Panc1 (cell line): ENCODE results near the gene FUCA2. TPM values are rescaled to one million over a fixed set of nuclear protein-coding genes. Genes with fewer than 3 reads are reported as not detected.

Source experiments
- ATAC-seq: fragments of 200-7000 bp; cut with Tn5 transposase; 2 replicates; pipeline ENCODE4 v1.9.1; 2020; ENCODE audit warnings: mild to moderate bottlenecking, moderate library complexity
- BruUV-seq: library from RNA; stranded (reverse); fragments of 400-500 nt; replicated peaks from 2 replicates; lab custom pipeline; 2021; lab: Mats Ljungman, UMichigan
- CTCF ChIA-PET: fragments of 300-600 bp; sonication (Branson Sonifier 250); formaldehyde crosslinking; loops from one replicate; lab custom pipeline; 2022; ENCODE audit warnings: antibody characterized with exemption; lab: Charles Lee
- POLR2A ChIA-PET: fragments of 300-600 bp; sonication (Branson Sonifier 250); formaldehyde crosslinking; loops from one replicate; lab custom pipeline; 2022; ENCODE audit warnings: antibody characterized with exemption; lab: Charles Lee
- DNase-seq: peaks from one replicate; pipeline ENCODE4 v3.0.0-alpha.2; 2010; ENCODE audit warnings: low read depth, low spot score
- H3K27ac ChIP-seq: 2 replicates; pipeline ENCODE4 v1.5.1; 2011; ENCODE audit warnings: mild to moderate bottlenecking, low read length, inconsistent platforms
- H3K27me3 ChIP-seq: fragments of 200-500 bp; sonication (Bioruptor generic); 2 replicates; pipeline ENCODE4 v1.6.0; 2014; ENCODE audit warnings: low read length, inconsistent platforms; ENCODE audit not compliant: control insufficient read depth, insufficient read depth
- H3K36me3 ChIP-seq: fragments of 200-500 bp; sonication (Bioruptor generic); 2 replicates; pipeline ENCODE4 v1.5.1; 2014; ENCODE audit warnings: inconsistent platforms, mild to moderate bottlenecking, low read length, moderate library complexity; ENCODE audit not compliant: control insufficient read depth, insufficient read depth
- H3K4me1 ChIP-seq: 2 replicates; pipeline ENCODE4 v1.5.1; 2011; ENCODE audit warnings: inconsistent platforms, mild to moderate bottlenecking, low read length, moderate library complexity; ENCODE audit not compliant: control insufficient read depth, insufficient read depth
- H3K4me3 ChIP-seq, 2 experiments: 2 replicates each; pipeline ENCODE4 v1.5.1; 2011 to 2012; ENCODE audit warnings: low read depth in 2 of 2, low read length in 2 of 2, mild to moderate bottlenecking in 2 of 2, inconsistent platforms in 1 of 2, moderate library complexity in 1 of 2
- H3K9me3 ChIP-seq: fragments of 200-500 bp; sonication (Bioruptor generic); 2 replicates; pipeline ENCODE4 v1.5.1; 2014; ENCODE audit warnings: low read depth, mild to moderate bottlenecking, inconsistent platforms, low read length, moderate library complexity; ENCODE audit not compliant: control insufficient read depth, insufficient read depth
- POLR2AphosphoS5 ChIP-seq: IDR thresholded peaks from 2 replicates; pipeline ENCODE4 v1.6.1; 2012; ENCODE audit warnings: mild to moderate bottlenecking, low read depth, low read length, moderate library complexity
- SIN3A ChIP-seq: IDR thresholded peaks from 2 replicates; pipeline ENCODE4 v1.6.1; 2012; ENCODE audit warnings: low read depth, mild to moderate bottlenecking, low read length, moderate library complexity, borderline replicate concordance; ENCODE audit not compliant: insufficient read depth
- TCF7L2 ChIP-seq: IDR thresholded peaks from 2 replicates; pipeline ENCODE4 v1.6.1; 2011; ENCODE audit warnings: mild to moderate bottlenecking, low read depth, low read length, inconsistent platforms
- in situ Hi-C: cut with HindIII; loops from 2 replicates; pipeline ENCODE4 v1.10.0; 2016; ENCODE audit warnings: low sequenced_read_pairs, low pct_unique_long_range_greater_than_20kb
- intact Hi-C: fragments of 100-400 bp; cut with micrococcal nuclease; formaldehyde crosslinking; loops from one replicate; pipeline ENCODE4 v1.10.0; 2022; ENCODE audit not compliant: unreplicated experiment
- total RNA-seq: library from RNA; stranded (reverse); gene quantifications from one replicate; pipeline ENCODE4 v1.2.1, GENCODE V29; 2021; ENCODE audit not compliant: unreplicated experiment
- TF ChIP-seq, protein P1 (sequence below): fragments of 450-650 bp; IDR thresholded peaks from 2 replicates; pipeline ENCODE4 v1.5.1; 2017; ENCODE audit warnings: mild to moderate bottlenecking
- TF ChIP-seq, protein P2 (sequence below), 2 experiments: IDR thresholded peaks; 2 replicates each; pipeline ENCODE4 v1.6.1; 2011 to 2012; ENCODE audit warnings: low read depth in 2 of 2, control low read depth in 1 of 2, low read length in 1 of 2, mild to moderate bottlenecking in 1 of 2, moderate library complexity in 1 of 2; ENCODE audit not compliant: insufficient read depth in 1 of 2

The FUCA2 gene
- total RNA-seq, 1 experiment from 2014 or later: 68.1 TPM

DNA sequence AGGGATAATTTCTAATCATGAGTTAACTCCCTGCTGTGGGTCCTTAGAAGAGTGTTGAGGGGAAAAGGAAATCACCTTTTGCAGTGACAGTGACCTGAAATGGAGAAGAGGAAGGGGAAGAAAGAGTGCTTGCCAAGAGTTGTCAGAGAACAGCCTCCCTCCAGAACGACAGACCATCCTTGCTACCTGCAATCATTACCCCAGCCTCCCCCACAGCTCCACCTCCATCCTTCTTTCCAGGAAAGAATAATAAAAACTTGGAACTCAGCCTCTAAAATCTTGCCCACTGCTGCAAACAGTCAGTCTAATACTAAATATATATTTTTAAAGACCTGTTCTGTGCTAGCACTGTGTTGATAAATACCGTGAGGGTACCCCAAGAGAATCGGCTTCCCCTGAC lies 28.7 kb upstream of the FUCA2 start:
- no peak for DNase-seq
- in situ Hi-C loops: no loop called here
- Histone ChIP-seq H3K4me1 (peaks cover 11% of the 10 kb centered on the region; the same call in 1 of the 2 replicates), H3K36me3 (no peaks in the 10 kb centered on the region), H3K4me3 (no peak overlapping the region), H3K27ac (no peak overlapping the region), H3K27me3 (no peaks in the 10 kb centered on the region), H3K9me3 (no peaks in the 10 kb centered on the region)
- CTCF ChIA-PET: no interaction called here
- intact Hi-C loops: no loop called here
- no TSS peak for BruUV-seq
- POLR2A ChIA-PET: no interaction called here
- TF ChIP-seq TCF7L2 (no peak), SIN3A (no peak), POLR2AphosphoS5 (no peak)
- TF ChIP-seq, protein P1, sequence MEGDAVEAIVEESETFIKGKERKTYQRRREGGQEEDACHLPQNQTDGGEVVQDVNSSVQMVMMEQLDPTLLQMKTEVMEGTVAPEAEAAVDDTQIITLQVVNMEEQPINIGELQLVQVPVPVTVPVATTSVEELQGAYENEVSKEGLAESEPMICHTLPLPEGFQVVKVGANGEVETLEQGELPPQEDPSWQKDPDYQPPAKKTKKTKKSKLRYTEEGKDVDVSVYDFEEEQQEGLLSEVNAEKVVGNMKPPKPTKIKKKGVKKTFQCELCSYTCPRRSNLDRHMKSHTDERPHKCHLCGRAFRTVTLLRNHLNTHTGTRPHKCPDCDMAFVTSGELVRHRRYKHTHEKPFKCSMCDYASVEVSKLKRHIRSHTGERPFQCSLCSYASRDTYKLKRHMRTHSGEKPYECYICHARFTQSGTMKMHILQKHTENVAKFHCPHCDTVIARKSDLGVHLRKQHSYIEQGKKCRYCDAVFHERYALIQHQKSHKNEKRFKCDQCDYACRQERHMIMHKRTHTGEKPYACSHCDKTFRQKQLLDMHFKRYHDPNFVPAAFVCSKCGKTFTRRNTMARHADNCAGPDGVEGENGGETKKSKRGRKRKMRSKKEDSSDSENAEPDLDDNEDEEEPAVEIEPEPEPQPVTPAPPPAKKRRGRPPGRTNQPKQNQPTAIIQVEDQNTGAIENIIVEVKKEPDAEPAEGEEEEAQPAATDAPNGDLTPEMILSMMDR: no peak
- TF ChIP-seq, protein P2, sequence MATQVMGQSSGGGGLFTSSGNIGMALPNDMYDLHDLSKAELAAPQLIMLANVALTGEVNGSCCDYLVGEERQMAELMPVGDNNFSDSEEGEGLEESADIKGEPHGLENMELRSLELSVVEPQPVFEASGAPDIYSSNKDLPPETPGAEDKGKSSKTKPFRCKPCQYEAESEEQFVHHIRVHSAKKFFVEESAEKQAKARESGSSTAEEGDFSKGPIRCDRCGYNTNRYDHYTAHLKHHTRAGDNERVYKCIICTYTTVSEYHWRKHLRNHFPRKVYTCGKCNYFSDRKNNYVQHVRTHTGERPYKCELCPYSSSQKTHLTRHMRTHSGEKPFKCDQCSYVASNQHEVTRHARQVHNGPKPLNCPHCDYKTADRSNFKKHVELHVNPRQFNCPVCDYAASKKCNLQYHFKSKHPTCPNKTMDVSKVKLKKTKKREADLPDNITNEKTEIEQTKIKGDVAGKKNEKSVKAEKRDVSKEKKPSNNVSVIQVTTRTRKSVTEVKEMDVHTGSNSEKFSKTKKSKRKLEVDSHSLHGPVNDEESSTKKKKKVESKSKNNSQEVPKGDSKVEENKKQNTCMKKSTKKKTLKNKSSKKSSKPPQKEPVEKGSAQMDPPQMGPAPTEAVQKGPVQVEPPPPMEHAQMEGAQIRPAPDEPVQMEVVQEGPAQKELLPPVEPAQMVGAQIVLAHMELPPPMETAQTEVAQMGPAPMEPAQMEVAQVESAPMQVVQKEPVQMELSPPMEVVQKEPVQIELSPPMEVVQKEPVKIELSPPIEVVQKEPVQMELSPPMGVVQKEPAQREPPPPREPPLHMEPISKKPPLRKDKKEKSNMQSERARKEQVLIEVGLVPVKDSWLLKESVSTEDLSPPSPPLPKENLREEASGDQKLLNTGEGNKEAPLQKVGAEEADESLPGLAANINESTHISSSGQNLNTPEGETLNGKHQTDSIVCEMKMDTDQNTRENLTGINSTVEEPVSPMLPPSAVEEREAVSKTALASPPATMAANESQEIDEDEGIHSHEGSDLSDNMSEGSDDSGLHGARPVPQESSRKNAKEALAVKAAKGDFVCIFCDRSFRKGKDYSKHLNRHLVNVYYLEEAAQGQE (IDR thresholded peaks at IDR 0.05; ENCODE audit: insufficient read depth in 1 of 2, low read depth in 2 of 2, low read length in 1 of 2): no peak
- no peak for ATAC-seq

DNA sequence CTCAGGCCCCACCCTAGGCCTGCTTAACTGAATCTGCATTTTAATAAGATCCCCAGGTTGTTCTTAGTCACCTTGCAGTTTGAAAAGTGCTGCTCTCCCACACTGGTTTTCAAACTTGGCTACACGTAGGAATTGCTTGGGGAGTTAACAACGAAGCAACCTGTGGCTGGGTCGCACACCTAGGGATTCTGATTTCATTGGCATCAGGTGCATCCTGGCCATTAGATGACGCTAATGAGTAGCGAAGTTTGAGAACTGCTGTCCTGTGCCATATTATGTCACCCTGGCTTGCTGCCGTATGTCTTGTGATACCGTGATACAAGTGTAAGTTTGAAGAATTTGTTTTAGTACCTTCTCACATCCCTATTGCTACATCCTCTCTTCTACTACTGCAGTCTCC lies 28.2 kb upstream of the FUCA2 start:
- in situ Hi-C loops (no loop called here), intact Hi-C loops (no loop called here)
- TF ChIP-seq, protein P1: peak; percentile 34; the same call in 1 of the 2 replicates
- TF ChIP-seq SIN3A: no peak
- TF ChIP-seq, protein P2 (IDR thresholded peaks at IDR 0.05; ENCODE audit: insufficient read depth in 1 of 2, low read depth in 2 of 2, low read length in 1 of 2): no peak
- TF ChIP-seq TCF7L2: no peak
- TF ChIP-seq POLR2AphosphoS5: no peak
- H3K27me3 ChIP-seq: no peaks in the 10 kb centered on the region
- H3K36me3 ChIP-seq: no peaks in the 10 kb centered on the region
- BruUV-seq: no TSS peak
- ChIA-PET CTCF (no interaction called here), POLR2A (no interaction called here)
- H3K4me1 ChIP-seq: peaks cover 11% of the 10 kb centered on the region; the same call in 1 of the 2 replicates
- ATAC-seq (no peak), DNase-seq (no peak)
- H3K4me3 ChIP-seq: no peak overlapping the region
- H3K27ac ChIP-seq: 0 out of 2 replicates have a peak overlapping the region, but pooled peaks have one; percentile 27
- no peaks in the 10 kb centered on the region for H3K9me3 ChIP-seq
